Endothelial cell of umbilical vein (primary cell): ENCODE data around the gene GLOD5. TPM values are rescaled to one million over a fixed set of nuclear protein-coding genes. Genes with fewer than 3 reads are reported as not detected.

Experiments used
- Bru-seq: library from RNA; stranded (reverse); fragments of 400-500 nt; gene quantifications from one replicate; lab custom pipeline; 2021; lab: Mats Ljungman, UMichigan
- BruChase-seq, 2 experiments: library from RNA; stranded (reverse); fragments of 400-500 nt; gene quantifications; one replicate each; lab custom pipeline; 2021; lab: Mats Ljungman, UMichigan
- BruUV-seq: library from RNA; stranded (reverse); fragments of 400-500 nt; replicated peaks from 2 replicates; lab custom pipeline; 2021; lab: Mats Ljungman, UMichigan
- CTCF ChIA-PET: fragments of 300-600, 350-600 bp; sonication (Branson Sonifier 250); formaldehyde crosslinking; loops from one replicate; lab custom pipeline; 2021; ENCODE audit warnings: antibody characterized with exemption, inconsistent platforms; lab: Charles Lee
- POLR2A ChIA-PET: fragments of 300-600, 350-600 bp; sonication (Branson Sonifier 250); formaldehyde crosslinking; loops from one replicate; lab custom pipeline; 2021; ENCODE audit warnings: antibody characterized with exemption, inconsistent platforms; lab: Charles Lee
- DNase-seq: peaks from one replicate; pipeline ENCODE4 v3.0.0-alpha.2; 2011; ENCODE audit warnings: low read depth, low spot score
- FAIRE-seq: peaks from 2 replicates; lab custom pipeline; 2011; peaks lifted over from hg19 to GRCh38; lab: Jason Lieb, UNC
- H2AFZ ChIP-seq: 2 replicates; pipeline ENCODE4 v1.6.0; 2012; ENCODE audit warnings: low read depth, low read length, control low read depth, inconsistent platforms
- H3K27ac ChIP-seq: 2 replicates; pipeline ENCODE4 v1.5.1; 2011; ENCODE audit warnings: low read depth, mild to moderate bottlenecking, control low read depth, low read length, moderate library complexity; ENCODE audit not compliant: insufficient read depth
- H3K27me3 ChIP-seq, 2 experiments: 2 replicates each; pipeline versions ENCODE4 v1.6.0 to v1.6.1; 2011; ENCODE audit warnings: low read length in 2 of 2, mixed read lengths in 1 of 2; ENCODE audit not compliant: control insufficient read depth in 2 of 2, insufficient read depth in 2 of 2
- H3K36me3 ChIP-seq, 2 experiments: 2 replicates in 1 of 2; 3 replicates in 1 of 2; pipeline ENCODE4 v1.5.1; 2011; ENCODE audit warnings: low read length in 2 of 2, mild to moderate bottlenecking in 1 of 2, moderate library complexity in 1 of 2; ENCODE audit not compliant: control insufficient read depth in 2 of 2, insufficient read depth in 2 of 2; ENCODE audit errors: extremely low read depth in 1 of 2
- H3K4me1 ChIP-seq: 3 replicates; pipeline ENCODE4 v1.5.1; 2011; ENCODE audit warnings: mild to moderate bottlenecking, low read length; ENCODE audit not compliant: control insufficient read depth, insufficient read depth; ENCODE audit errors: extremely low read depth
- H3K4me2 ChIP-seq: 2 replicates; pipeline ENCODE4 v1.6.1; 2011; ENCODE audit warnings: low read length, control low read depth, mixed read lengths; ENCODE audit not compliant: insufficient read depth
- H3K4me3 ChIP-seq, 3 experiments: fragments of 200-600 bp in 1 of 3; sonication (generic), shearing (Covaris generic) in 1 of 3; replicated peaks in 1 of 3; 2 replicates each; pipeline ENCODE4 v1.5.1; 2011 to 2016; ENCODE audit warnings: control low read depth in 3 of 3, low read length in 3 of 3, mild to moderate bottlenecking in 2 of 3, inconsistent platforms in 1 of 3, low read depth in 1 of 3, moderate library complexity in 1 of 3; ENCODE audit not compliant: insufficient read depth in 1 of 3
- H3K79me2 ChIP-seq: 2 replicates; pipeline ENCODE4 v1.6.0; 2012; ENCODE audit warnings: low read length, inconsistent platforms; ENCODE audit not compliant: control insufficient read depth, insufficient read depth
- H3K9ac ChIP-seq: replicated peaks from 2 replicates; pipeline ENCODE3; 2011; ENCODE audit warnings: low read length, control low read depth; ENCODE audit not compliant: insufficient read depth; ENCODE audit errors: extremely low read depth
- H3K9me1 ChIP-seq: replicated peaks from 3 replicates; pipeline ENCODE4 v1.6.0; 2011; ENCODE audit warnings: mild to moderate bottlenecking, low read length; ENCODE audit not compliant: control insufficient read depth, insufficient read depth; ENCODE audit errors: extremely low read depth
- H3K9me3 ChIP-seq: replicated peaks from 2 replicates; pipeline ENCODE4 v1.5.1; 2012; ENCODE audit warnings: low read length, inconsistent platforms; ENCODE audit not compliant: control insufficient read depth, insufficient read depth
- H4K20me1 ChIP-seq: replicated peaks from 2 replicates; pipeline ENCODE3; 2011; ENCODE audit warnings: mild to moderate bottlenecking, low read length; ENCODE audit not compliant: control insufficient read depth, insufficient read depth; ENCODE audit errors: extremely low read depth
- EZH2 ChIP-seq: IDR thresholded peaks from 2 replicates; pipeline ENCODE4 v1.6.1; 2012; ENCODE audit warnings: borderline replicate concordance, low read depth, mild to moderate bottlenecking, moderate library complexity, low read length, inconsistent platforms; ENCODE audit not compliant: severe bottlenecking
- FOS ChIP-seq: IDR thresholded peaks from 2 replicates; pipeline ENCODE4 v1.6.1; 2011; ENCODE audit warnings: mild to moderate bottlenecking, low read length, moderate library complexity, borderline replicate concordance; ENCODE audit not compliant: insufficient read depth
- GATA2 ChIP-seq: IDR thresholded peaks from 2 replicates; pipeline ENCODE4 v1.7.0; 2011; ENCODE audit warnings: low read depth, mild to moderate bottlenecking, moderate library complexity, mixed read lengths, low read length; ENCODE audit not compliant: insufficient read length, insufficient read depth
- JUN ChIP-seq: IDR thresholded peaks from 2 replicates; pipeline ENCODE4 v1.6.1; 2011; ENCODE audit warnings: borderline replicate concordance, low read depth; ENCODE audit not compliant: insufficient read length, insufficient read depth
- MYC ChIP-seq: IDR thresholded peaks from one replicate; pipeline ENCODE4 v1.6.1; 2011; ENCODE audit warnings: mild to moderate bottlenecking, low read depth, low read length
- POLR2A ChIP-seq: IDR thresholded peaks from 2 replicates; pipeline ENCODE4 v1.6.1; 2012; ENCODE audit warnings: low read depth, mild to moderate bottlenecking, control low read depth, low read length
- POLR2AphosphoS5 ChIP-seq: IDR thresholded peaks from 2 replicates; pipeline ENCODE4 v1.6.1; 2012; ENCODE audit warnings: low read depth, mild to moderate bottlenecking, control low read depth, low read length, moderate library complexity; ENCODE audit not compliant: insufficient read depth
- dilution Hi-C: fragments of 300-500 bp; cut with MboI; formaldehyde crosslinking; loops from one replicate; pipeline ENCODE4 v1.15.0; 2019; ENCODE audit warnings: low sequenced_read_pairs; ENCODE audit not compliant: extremely low pct_ligation_motif_present
- intact Hi-C: fragments of 100-400 bp; cut with micrococcal nuclease; formaldehyde crosslinking; loops from one replicate; pipeline ENCODE4 v1.10.0; 2022
- long read RNA-seq: library from polyadenylated mRNA; stranded (forward); transcript quantifications from one replicate; pipeline ENCODE4 v2.0.0, GENCODE V29; 2021
- polyA minus RNA-seq, 3 experiments: library from RNA; depleted of rRNA, polyadenylated mRNA; stranded (reverse); fragments of >200 nt; gene quantifications; 1 replicate in 1 of 3; 2 replicates in 2 of 3; pipeline ENCODE4 v1.2.3, GENCODE V29; 2011
- polyA plus RNA-seq, 4 experiments: library from polyadenylated mRNA; depleted of rRNA in 3 of 4; stranded (reverse) in 3 of 4; unstranded in 1 of 4; fragments of >200 nt; gene quantifications; 2 replicates each; pipeline versions ENCODE4 v1.2.1 to v1.2.3, GENCODE V29; 2011 to 2012; ENCODE audit warnings: missing spikeins in 1 of 4
- total RNA-seq: library from RNA; stranded (reverse); gene quantifications from 2 replicates; pipeline ENCODE4 v1.2.3, GENCODE V29; 2021
- TF ChIP-seq, protein P1 (sequence below), 2 donors: IDR thresholded peaks; 1 replicate in 1 of 2; 2 replicates in 1 of 2; pipeline ENCODE4 v1.5.1; 2011; ENCODE audit warnings: low read length in 2 of 2, mild to moderate bottlenecking in 2 of 2, moderate library complexity in 2 of 2, control low read depth in 1 of 2, inconsistent platforms in 1 of 2, low read depth in 1 of 2; ENCODE audit not compliant: insufficient read depth in 1 of 2; ENCODE audit errors: extremely low read depth in 1 of 2
- TF ChIP-seq, protein P2 (sequence below): IDR thresholded peaks from 2 replicates; pipeline ENCODE4 v1.6.1; 2011; ENCODE audit not compliant: insufficient read depth, insufficient read length

The GLOD5 gene
- not detected in 2 replicates for total RNA-seq
- not detected in 2 replicates for polyA plus RNA-seq
- polyA plus RNA-seq (2011; cell fraction: cytosol; rRNA removed), result not detected in 2 replicates
- not detected in 2 replicates for polyA plus RNA-seq (2011; cell fraction: nucleus; rRNA removed)
- not detected in 2 replicates for polyA plus RNA-seq (2012)
- polyA minus RNA-seq, result not detected in 2 replicates
- polyA minus RNA-seq (2011; cell fraction: cytosol; rRNA and poly(A)+ RNA removed), result not detected
- polyA minus RNA-seq (2011; cell fraction: nucleus; rRNA and poly(A)+ RNA removed), result not detected in 2 replicates
- not detected for Bru-seq, nascent RNA
- not detected for BruChase-seq, experiment 1, labeled RNA remaining after a 6-hour chase
- BruChase-seq, experiment 2, labeled RNA remaining after a 2-hour chase, result not detected
- long read RNA-seq, result 0 reads

DNA sequence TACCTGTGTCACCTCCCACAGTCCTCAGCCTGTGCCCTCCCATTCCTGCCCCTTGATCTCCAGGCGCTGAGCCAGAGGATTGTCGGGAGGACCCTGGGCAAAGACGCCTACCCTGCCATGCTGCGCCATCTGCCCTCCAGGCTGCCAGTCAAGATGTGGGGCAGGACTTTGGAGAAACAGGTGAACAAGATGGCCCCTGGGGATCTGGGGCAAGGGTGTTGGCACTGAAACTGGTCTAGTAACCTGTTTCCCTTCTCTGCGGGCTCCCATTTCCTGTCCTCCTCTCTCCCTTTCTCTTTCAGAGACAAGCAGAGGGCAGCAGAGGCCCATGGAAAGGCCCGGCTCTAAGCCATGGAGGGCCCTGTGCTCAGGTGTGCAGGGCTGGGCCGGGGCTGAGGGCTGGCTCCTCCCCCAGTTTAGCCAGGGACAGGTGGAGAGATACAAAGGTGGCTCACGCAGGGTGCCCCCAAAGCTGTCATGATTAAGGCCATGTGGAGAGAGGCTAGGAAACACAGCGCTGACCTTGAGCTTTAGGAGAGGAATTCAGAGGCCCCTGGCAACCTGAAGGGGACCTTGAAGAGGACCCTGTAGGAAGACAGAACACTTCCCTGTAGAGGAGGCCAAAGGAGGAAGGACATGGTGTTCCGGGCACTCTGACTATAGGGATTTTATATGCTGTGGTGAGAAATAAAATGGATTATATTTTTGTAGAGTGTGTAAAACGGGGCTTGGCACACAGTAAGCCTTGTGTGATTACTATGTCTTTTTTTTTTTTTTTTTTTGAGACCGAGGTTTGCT is at the start of gene GLOD5:
Gene GLOD5 (plus strand): TSS at position 74 of the 798 bp plus-strand sequence. CDS start 44 bp downstream, at position 118.
- no peaks in the 10 kb centered on the region for H3K9me1 ChIP-seq
- no peak for DNase-seq
- no peaks in the 10 kb centered on the region for H4K20me1 ChIP-seq
- H3K9ac ChIP-seq, result no peak within 1 kb of the TSS
- no TSS peak for BruUV-seq
- TF ChIP-seq POLR2AphosphoS5, result no peak
- TF ChIP-seq MYC, result no peak
- TF ChIP-seq GATA2, result no peak
- no peaks in the 10 kb centered on the region for H3K79me2 ChIP-seq
- no peak within 1 kb of the TSS for H3K27ac ChIP-seq
- no peaks in the 10 kb centered on the region for H3K9me3 ChIP-seq
- no peaks in the 10 kb centered on the region for H3K36me3 ChIP-seq
- POLR2A ChIA-PET, result no interaction called here
- intact Hi-C loops (no loop called here), dilution Hi-C loops (no loop called here)
- no peaks in the 10 kb centered on the region for H3K27me3 ChIP-seq
- H3K4me3 ChIP-seq, result no peak within 1 kb of the TSS
- no peak within 1 kb of the TSS for H3K4me2 ChIP-seq
- no peak for FAIRE-seq
- no peaks in the 10 kb centered on the region for H3K4me1 ChIP-seq
- CTCF ChIA-PET, result no interaction called here
- H2AFZ ChIP-seq, result no peak within 1 kb of the TSS

GRCh38 chrX:48711929-48712505 is 49.5 kb upstream of the GLOD5 start:
- Histone ChIP-seq H3K4me1 (no peaks in the 10 kb centered on the region), H2AFZ (no peak overlapping the region), H3K27ac (no peak overlapping the region), H3K9me1 (no peaks in the 10 kb centered on the region), H3K9me3 (no peaks in the 10 kb centered on the region), H3K4me2 (no peak overlapping the region), H3K36me3 (no peaks in the 10 kb centered on the region), H3K4me3 (no peak overlapping the region), H3K27me3 (peaks cover 0 to 7% of the 10 kb centered on the region in 2 experiments), H3K79me2 (no peaks in the 10 kb centered on the region), H4K20me1 (no peaks in the 10 kb centered on the region), H3K9ac (no peak overlapping the region)
- no TSS peak for BruUV-seq
- no peak for DNase-seq
- intact Hi-C loops (no loop called here), dilution Hi-C loops (no loop called here)
- no peak for FAIRE-seq
- TF ChIP-seq, protein P1, sequence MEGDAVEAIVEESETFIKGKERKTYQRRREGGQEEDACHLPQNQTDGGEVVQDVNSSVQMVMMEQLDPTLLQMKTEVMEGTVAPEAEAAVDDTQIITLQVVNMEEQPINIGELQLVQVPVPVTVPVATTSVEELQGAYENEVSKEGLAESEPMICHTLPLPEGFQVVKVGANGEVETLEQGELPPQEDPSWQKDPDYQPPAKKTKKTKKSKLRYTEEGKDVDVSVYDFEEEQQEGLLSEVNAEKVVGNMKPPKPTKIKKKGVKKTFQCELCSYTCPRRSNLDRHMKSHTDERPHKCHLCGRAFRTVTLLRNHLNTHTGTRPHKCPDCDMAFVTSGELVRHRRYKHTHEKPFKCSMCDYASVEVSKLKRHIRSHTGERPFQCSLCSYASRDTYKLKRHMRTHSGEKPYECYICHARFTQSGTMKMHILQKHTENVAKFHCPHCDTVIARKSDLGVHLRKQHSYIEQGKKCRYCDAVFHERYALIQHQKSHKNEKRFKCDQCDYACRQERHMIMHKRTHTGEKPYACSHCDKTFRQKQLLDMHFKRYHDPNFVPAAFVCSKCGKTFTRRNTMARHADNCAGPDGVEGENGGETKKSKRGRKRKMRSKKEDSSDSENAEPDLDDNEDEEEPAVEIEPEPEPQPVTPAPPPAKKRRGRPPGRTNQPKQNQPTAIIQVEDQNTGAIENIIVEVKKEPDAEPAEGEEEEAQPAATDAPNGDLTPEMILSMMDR (IDR thresholded peaks at IDR 0.05; ENCODE audit: extremely low read depth in 1 of 2, insufficient read depth in 1 of 2, low read depth in 1 of 2, low read length in 2 of 2), result no peak
- TF ChIP-seq JUN (no peak), EZH2 (no peak), POLR2A (no peak), POLR2AphosphoS5 (no peak), MYC (no peak), GATA2 (no peak), FOS (no peak)
- TF ChIP-seq, protein P2, sequence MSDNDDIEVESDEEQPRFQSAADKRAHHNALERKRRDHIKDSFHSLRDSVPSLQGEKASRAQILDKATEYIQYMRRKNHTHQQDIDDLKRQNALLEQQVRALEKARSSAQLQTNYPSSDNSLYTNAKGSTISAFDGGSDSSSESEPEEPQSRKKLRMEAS, result no peak
- POLR2A ChIA-PET, result no interaction called here
- CTCF ChIA-PET, result no interaction called here
